T-helper 17 cell (primary cell): ENCODE results near the gene SBF2. TPM values are rescaled to one million over a fixed set of nuclear protein-coding genes. Genes with fewer than 3 reads are reported as not detected.

Experiments used
- ATAC-seq: fragments of 150-1000 bp; cut with Tn5 transposase; 2 replicates; pipeline ENCODE4 v1.10.0; 2021; ENCODE audit warnings: mild to moderate bottlenecking, moderate library complexity
- DNase-seq, 3 donors: peaks; one replicate each; pipeline versions ENCODE4 v3.0.0 to v3.0.0-alpha.2; 2020 to 2021
- H3K9me3 ChIP-seq: one replicate; pipeline ENCODE4 v1.7.0; 2013; ENCODE audit warnings: low read length, mild to moderate bottlenecking; ENCODE audit not compliant: control insufficient read depth, poor library complexity, severe bottlenecking
- H3K27ac Mint-ChIP-seq: one replicate; pipeline ENCODE4 v1.8.0; 2022; ENCODE audit warnings: mild to moderate bottlenecking, moderate library complexity, mixed read lengths
- H3K27me3 Mint-ChIP-seq: one replicate; pipeline ENCODE4 v1.8.0; 2022; ENCODE audit warnings: mixed read lengths
- H3K36me3 Mint-ChIP-seq: one replicate; pipeline ENCODE4 v1.8.0; 2022; ENCODE audit warnings: low read depth, mixed read lengths
- H3K4me1 Mint-ChIP-seq: one replicate; pipeline ENCODE4 v1.8.0; 2022; ENCODE audit warnings: mild to moderate bottlenecking, mixed read lengths
- H3K4me3 Mint-ChIP-seq: one replicate; pipeline ENCODE4 v1.8.0; 2022; ENCODE audit warnings: mild to moderate bottlenecking, moderate library complexity, mixed read lengths
- total RNA-seq, 4 donors: library from RNA in 2 of 4; stranded (reverse) in 2 of 4; gene quantifications; one replicate each; pipeline ENCODE4 v1.2.3 and lab custom pipeline; 2022 to 2026

The SBF2 gene
- total RNA-seq, 2 donors from 2014 or later, result 15.5 to 23.1 TPM

GRCh38 chr11:10204021-10204420 is 90.0 kb downstream of the SBF2 start:
- ATAC-seq, result no peak
- no peak for DNase-seq
- no peak overlapping the region for H3K4me3 Mint-ChIP-seq
- peaks cover 2% of the 10 kb centered on the region for H3K36me3 Mint-ChIP-seq
- H3K27me3 Mint-ChIP-seq, result peaks cover under 1% of the 10 kb centered on the region
- H3K9me3 ChIP-seq, result no peaks in the 10 kb centered on the region
- no peak overlapping the region for H3K27ac Mint-ChIP-seq
- H3K4me1 Mint-ChIP-seq, result peaks cover 3% of the 10 kb centered on the region

- DNase-seq (no peak), ATAC-seq (no peak)
- H3K27ac Mint-ChIP-seq, result no peak overlapping the region
- no peaks in the 10 kb centered on the region for H3K27me3 Mint-ChIP-seq
- peaks cover 2% of the 10 kb centered on the region for H3K36me3 Mint-ChIP-seq
- H3K4me3 Mint-ChIP-seq, result no peak overlapping the region
- H3K9me3 ChIP-seq, result no peaks in the 10 kb centered on the region
- H3K4me1 Mint-ChIP-seq, result peaks cover 5% of the 10 kb centered on the region
Measured at GRCh38 chr11:10201343-10201742, 92.7 kb downstream of the SBF2 start.

DNA sequence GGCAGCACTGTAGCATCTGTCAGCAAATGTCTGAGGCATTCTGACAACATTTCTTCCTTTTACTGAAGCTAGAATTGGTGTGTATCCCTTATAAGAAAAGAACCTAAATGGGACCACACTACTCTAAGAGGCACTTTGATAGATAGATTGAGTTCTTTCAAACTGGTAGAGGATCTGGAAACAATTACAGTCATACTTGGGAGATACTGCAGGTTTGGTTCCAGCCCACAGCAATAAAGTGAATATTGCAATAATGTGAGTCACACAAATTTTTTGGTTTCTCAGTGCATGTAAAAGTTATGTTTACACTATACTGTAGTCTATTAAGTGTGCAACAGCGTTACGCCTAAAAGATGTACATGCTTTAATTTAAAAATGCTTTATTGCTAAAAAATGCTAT is 96.9 kb downstream of the SBF2 start:
- H3K36me3 Mint-ChIP-seq, result no peaks in the 10 kb centered on the region
- no peaks in the 10 kb centered on the region for H3K27me3 Mint-ChIP-seq
- H3K27ac Mint-ChIP-seq, result no peak overlapping the region
- ATAC-seq (no peak), DNase-seq (no peak)
- H3K4me1 Mint-ChIP-seq, result peaks cover 2% of the 10 kb centered on the region
- no peak overlapping the region for H3K4me3 Mint-ChIP-seq
- no peaks in the 10 kb centered on the region for H3K9me3 ChIP-seq

DNA sequence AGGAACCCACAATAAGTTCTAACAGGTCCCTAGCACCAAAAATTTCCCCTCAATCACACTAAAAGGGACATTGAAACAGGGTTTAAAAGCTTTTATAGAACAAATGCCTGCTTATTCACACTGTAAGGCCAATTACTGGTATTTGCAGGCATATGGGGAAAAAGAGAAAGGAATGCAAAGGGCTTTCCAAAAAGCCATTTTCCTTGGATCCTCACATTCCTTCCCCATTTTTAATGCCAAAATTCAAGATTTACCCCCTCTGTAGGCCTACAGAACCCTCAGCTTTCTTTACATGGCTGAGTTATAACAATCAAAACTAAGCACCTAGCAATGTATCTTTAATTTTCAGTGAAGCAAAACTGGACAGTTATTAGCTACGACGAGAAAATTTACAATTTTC is 102.0 kb downstream of the SBF2 start:
- H3K27me3 Mint-ChIP-seq, result no peaks in the 10 kb centered on the region
- ATAC-seq (no peak), DNase-seq (no peak)
- no peak overlapping the region for H3K27ac Mint-ChIP-seq
- H3K9me3 ChIP-seq, result no peaks in the 10 kb centered on the region
- H3K4me1 Mint-ChIP-seq, result peaks cover 5% of the 10 kb centered on the region
- peaks cover 8% of the 10 kb centered on the region for H3K36me3 Mint-ChIP-seq
- no peak overlapping the region for H3K4me3 Mint-ChIP-seq

GRCh38 chr11:10181811-10182210 is 112.2 kb downstream of the SBF2 start:
- H3K4me3 Mint-ChIP-seq, result no peak overlapping the region
- DNase-seq, result no peak

DNA sequence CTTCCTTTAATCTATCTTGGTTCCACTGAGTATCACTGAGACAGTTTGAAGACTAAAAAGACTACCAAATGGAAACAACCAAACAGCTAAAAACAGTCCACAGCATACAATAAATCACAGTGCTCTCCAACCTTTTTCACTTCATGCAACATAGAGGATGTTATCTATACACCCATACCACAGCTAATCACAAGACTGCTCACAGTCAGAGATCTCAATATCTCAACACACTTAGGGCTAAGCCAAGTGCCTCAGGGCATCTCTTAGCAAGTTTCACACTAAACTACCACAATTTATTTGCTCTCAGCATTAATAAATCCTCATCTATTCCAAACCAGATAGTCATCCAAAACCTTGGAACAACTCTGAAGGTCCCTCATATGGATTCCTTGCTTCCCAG is 129.4 kb downstream of the SBF2 start:
- ATAC-seq (no peak), DNase-seq (no peak)
- H3K4me1 Mint-ChIP-seq, result peaks cover 20% of the 10 kb centered on the region
- H3K27ac Mint-ChIP-seq, result no peak overlapping the region
- no peaks in the 10 kb centered on the region for H3K36me3 Mint-ChIP-seq
- H3K4me3 Mint-ChIP-seq, result no peak overlapping the region
- H3K27me3 Mint-ChIP-seq, result no peaks in the 10 kb centered on the region
- no peaks in the 10 kb centered on the region for H3K9me3 ChIP-seq

More at GRCh38 chr11:10181811-10182210, 112.2 kb downstream of the SBF2 start:
- H3K9me3 ChIP-seq, result no peaks in the 10 kb centered on the region
- Mint-ChIP-seq H3K36me3 (no peaks in the 10 kb centered on the region), H3K27me3 (no peaks in the 10 kb centered on the region), H3K4me1 (peaks cover 6% of the 10 kb centered on the region), H3K27ac (peak overlapping the region; percentile 37)
- ATAC-seq, result no peak

GRCh38 chr11:10162222-10162621 is 131.8 kb downstream of the SBF2 start:
- Mint-ChIP-seq H3K4me3 (no peak overlapping the region), H3K4me1 (peaks cover 18% of the 10 kb centered on the region), H3K27ac (no peak overlapping the region), H3K36me3 (no peaks in the 10 kb centered on the region), H3K27me3 (no peaks in the 10 kb centered on the region)
- ATAC-seq, result no peak
- no peaks in the 10 kb centered on the region for H3K9me3 ChIP-seq
- DNase-seq, result no peak

DNA sequence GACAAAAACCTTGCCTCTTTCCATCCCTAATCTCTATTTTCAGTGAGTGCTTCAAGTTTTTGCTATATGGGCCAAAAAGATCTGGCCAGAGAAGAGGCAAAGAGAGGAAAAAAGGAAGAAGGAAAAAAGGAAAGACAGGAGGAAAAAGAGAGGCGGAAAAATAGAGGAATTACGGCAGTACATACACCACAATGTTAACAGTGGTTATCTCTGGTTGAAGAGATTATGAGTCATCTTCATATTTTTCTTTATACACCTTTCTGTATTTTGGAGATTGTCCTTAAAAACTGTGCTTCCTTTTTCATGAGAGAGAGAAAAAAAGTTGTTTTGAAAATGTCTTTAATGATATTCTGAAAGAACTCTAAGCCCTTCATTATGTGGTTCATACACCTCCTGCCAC is 133.7 kb downstream of the SBF2 start:
- Mint-ChIP-seq H3K4me3 (no peak overlapping the region), H3K4me1 (peaks cover 18% of the 10 kb centered on the region), H3K27ac (no peak overlapping the region), H3K27me3 (no peaks in the 10 kb centered on the region), H3K36me3 (no peaks in the 10 kb centered on the region)
- DNase-seq (no peak), ATAC-seq (no peak)
- no peaks in the 10 kb centered on the region for H3K9me3 ChIP-seq

DNA sequence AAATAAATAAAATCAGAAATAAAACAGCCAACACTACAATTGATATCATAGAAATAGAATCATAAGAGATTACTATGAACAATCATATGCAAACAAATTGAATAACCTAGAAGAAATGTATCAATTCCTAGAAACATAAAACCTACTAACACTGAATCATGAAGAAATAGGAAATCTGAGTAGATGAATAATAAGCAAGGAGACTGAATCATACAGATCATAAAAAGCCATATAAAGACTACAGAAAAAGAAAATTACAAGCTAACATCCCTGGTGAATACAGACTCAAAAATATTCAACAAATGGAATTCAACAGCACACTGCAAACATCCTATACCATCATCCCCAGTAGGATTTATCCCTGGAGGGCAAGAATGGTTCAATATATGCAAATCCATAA is 135.6 kb downstream of the SBF2 start:
- no peak for DNase-seq
- no peak for ATAC-seq
- Mint-ChIP-seq H3K4me1 (peaks cover 12% of the 10 kb centered on the region), H3K4me3 (no peak overlapping the region), H3K27me3 (no peaks in the 10 kb centered on the region), H3K36me3 (no peaks in the 10 kb centered on the region), H3K27ac (no peak overlapping the region)
- H3K9me3 ChIP-seq, result no peaks in the 10 kb centered on the region

DNA sequence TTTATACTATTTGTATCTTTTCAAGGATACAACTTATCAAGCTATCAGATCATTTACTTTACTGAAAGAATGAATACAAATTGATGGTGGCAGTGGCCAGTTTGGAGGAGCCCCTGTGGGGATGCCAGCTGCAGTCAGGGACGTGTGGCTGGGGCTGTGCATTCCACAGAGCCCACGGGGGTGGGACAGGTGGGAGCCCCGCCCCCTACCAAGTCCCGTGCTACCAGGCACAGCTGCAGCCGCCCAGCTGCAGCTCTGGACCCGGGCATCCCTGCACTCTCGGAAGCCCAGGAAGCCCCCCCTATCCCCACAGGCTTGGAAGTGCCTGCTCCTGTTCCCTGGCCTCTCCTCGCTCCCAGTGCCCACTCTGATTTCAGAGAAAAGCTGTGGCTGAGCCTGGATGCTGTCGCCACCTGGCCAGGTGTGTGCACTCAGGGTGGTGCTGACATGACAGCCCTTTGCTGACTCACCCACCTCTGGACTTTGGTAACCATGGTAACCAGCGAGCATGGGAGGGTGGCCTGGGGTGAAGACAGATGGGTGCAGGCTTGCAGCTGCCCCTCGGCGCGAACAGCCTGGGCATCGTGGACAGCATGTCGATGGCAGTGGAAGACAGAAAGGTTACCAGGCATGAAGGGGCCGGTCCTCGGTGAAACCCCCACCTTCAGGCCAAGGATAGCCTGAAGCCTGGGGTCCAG is 138.1 kb downstream of the SBF2 start:
- no peaks in the 10 kb centered on the region for H3K9me3 ChIP-seq
- ATAC-seq, result no peak
- H3K27me3 Mint-ChIP-seq, result no peaks in the 10 kb centered on the region
- H3K4me1 Mint-ChIP-seq, result peaks cover 4% of the 10 kb centered on the region
- H3K36me3 Mint-ChIP-seq, result no peaks in the 10 kb centered on the region
- H3K27ac Mint-ChIP-seq, result no peak overlapping the region
- no peak for DNase-seq
- H3K4me3 Mint-ChIP-seq, result no peak overlapping the region

- Mint-ChIP-seq H3K27ac (no peak overlapping the region), H3K27me3 (no peaks in the 10 kb centered on the region), H3K4me3 (no peak overlapping the region), H3K36me3 (no peaks in the 10 kb centered on the region), H3K4me1 (no peaks in the 10 kb centered on the region)
- no peaks in the 10 kb centered on the region for H3K9me3 ChIP-seq
- no peak for DNase-seq
- ATAC-seq, result no peak
Measured at GRCh38 chr11:10150800-10151199, 143.2 kb downstream of the SBF2 start.

DNA sequence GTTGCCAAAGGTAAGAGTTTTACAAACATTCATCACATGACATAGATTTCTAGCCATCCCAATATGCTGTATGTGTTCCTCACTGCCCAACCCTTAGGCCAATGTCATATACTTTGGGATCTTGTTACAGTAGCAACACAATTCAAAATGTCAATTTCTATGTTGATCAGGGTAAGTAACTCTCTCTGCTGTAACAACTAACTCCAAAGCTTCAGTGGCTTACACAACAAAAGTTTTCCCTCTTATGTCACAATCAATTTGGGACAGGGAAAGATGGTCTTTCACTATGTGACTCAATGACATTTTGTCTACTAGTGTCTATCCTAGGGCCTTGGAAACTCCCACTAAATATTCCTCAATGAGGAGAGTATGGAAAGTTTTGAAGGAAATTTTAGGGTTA is 144.5 kb downstream of the SBF2 start:
- no peaks in the 10 kb centered on the region for H3K27me3 Mint-ChIP-seq
- no peaks in the 10 kb centered on the region for H3K9me3 ChIP-seq
- ATAC-seq, result no peak
- no peak overlapping the region for H3K27ac Mint-ChIP-seq
- H3K36me3 Mint-ChIP-seq, result no peaks in the 10 kb centered on the region
- no peak for DNase-seq
- no peaks in the 10 kb centered on the region for H3K4me1 Mint-ChIP-seq
- H3K4me3 Mint-ChIP-seq, result no peak overlapping the region

DNA sequence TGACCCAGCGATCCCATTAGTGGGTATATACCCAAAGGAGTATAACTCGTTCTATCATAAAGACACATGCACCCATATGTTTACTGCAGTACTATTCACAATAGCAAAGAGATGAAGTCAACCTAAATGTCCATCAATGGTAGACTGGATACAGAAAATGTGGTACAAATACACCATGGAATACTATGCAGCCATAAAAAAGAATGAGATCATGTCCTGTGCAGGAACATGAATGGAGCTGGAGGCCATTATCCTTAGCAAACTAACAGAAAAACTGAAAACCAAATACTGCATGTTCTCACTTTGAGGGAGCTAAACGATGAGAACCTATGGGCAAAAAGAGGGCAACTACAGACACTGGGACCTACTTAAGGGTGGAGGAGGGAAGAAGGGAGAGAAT is 146.8 kb downstream of the SBF2 start:
- ATAC-seq (no peak), DNase-seq (no peak)
- no peaks in the 10 kb centered on the region for H3K9me3 ChIP-seq
- Mint-ChIP-seq H3K4me1 (no peaks in the 10 kb centered on the region), H3K4me3 (no peak overlapping the region), H3K27me3 (no peaks in the 10 kb centered on the region), H3K27ac (no peak overlapping the region), H3K36me3 (no peaks in the 10 kb centered on the region)

- Mint-ChIP-seq H3K4me3 (no peak overlapping the region), H3K27me3 (no peaks in the 10 kb centered on the region), H3K27ac (no peak overlapping the region), H3K4me1 (no peaks in the 10 kb centered on the region), H3K36me3 (no peaks in the 10 kb centered on the region)
- ATAC-seq (no peak), DNase-seq (no peak)
- no peaks in the 10 kb centered on the region for H3K9me3 ChIP-seq
Measured at GRCh38 chr11:10144954-10145353, 149.1 kb downstream of the SBF2 start.
